ENCODE measurements around the gene JUNB.
"Not testable (repeated sequence)": the region's sequence is repeated elsewhere in the genome, so short reads cannot be mapped to it uniquely, and the experiment has no call there.

JUNB gene

DNA sequence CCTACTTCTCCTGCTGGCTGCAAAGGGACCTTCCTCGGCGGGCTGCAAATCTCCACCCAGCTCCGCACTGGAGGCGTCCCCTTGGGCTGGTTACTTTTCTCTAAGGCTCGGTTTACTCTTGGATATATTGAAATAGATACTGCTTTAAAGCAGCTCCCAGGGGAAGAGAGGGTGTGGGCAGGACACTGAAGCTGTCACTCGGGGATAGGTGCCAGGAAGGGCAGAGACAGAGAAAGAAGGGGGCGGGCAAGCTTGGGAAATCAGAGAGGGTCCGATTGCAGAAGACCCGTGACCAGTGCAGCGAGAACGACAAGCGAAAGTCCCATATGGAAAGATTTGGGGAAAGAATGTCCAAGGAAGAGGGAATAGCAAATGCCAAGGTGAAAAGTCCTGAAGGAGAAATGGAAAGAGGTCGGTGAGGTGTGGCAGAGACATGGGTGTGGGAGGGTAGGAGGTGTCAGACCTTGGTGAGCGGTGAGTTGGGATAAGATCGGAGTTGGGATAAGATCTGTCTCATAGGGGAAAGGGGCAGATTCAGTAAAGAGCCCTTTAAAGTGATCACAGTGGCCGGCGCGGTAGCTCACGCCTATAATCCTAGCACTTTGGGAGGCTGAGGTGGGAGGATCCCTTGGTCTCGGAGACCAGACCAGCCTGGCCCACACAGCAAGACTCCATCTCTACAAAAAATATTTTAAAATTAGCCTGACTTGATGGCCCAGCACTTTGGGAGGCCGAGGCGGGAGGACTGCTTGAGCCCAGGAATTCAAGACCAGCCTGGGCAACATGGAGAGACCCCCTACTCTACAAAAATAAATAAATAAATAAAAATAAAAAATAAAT is 11.2 kb downstream of the JUNB start:
- DNase-seq (ENCODE audit: low read depth in 4 of 4, low spot score in 1 of 4) = no peak

DNA sequence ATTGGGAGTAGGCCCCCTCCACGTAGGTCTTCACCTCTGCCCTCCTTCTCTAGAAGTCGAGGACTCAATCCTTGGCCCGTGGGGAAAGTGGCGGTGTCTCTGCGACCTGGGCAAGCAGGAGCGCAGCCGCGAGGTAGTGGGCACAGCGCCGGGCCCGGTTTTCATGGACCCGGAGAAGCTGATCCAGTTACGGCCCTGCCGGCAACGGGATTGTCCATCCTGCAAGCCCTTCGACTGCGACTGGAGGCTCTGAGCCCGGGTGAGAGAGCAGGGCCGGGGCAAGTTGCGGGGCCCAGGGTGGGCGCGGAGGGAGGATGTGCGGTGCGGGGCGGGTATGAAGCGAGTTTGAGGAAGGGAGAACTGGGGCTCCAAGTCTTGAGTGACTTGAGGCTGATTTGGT is 12.8 kb downstream of the JUNB start:
- DNase-seq (ENCODE audit: low read depth in 4 of 4, low spot score in 1 of 4) = no peak

DNA sequence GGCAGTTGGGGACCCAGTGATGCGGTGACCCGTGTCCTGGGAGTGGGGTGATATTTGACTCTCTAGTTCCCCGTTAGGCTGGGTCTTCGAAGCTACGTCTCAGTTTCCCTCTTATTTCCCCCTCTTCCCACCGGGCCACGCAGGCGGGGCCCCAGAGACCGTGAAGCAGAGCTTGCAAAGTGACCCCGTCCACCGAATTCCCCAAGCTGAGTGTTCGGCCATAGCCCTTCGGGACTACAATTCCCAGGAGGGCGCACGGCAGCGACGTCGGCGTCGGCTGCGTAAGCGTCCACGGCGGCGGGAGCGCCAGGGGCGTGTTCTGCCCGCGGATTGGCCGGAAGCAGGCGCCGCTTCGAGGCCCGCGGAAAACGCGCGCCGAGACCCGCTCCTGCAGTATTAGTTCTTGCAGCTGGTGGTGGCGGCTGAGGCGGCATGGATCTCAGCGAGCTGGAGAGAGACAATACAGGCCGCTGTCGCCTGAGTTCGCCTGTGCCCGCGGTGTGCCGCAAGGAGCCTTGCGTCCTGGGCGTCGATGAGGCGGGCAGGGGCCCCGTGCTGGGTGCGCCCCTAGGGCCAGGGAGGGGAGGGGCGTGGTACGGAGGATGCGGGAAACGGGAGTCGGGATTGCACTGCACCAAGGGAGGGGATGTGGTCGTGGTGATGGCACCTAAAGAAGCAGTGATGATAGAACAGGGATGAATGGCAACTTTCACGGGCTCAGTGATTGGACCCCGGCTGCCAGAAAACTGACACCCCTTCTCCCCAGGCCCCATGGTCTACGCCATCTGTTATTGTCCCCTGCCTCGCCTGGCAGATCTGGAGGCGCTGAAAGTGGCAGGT is 15.2 kb downstream of the JUNB start, which contains the start of gene RNASEH2A:
Gene RNASEH2A (plus strand): TSS at position 343 of the 840 bp plus-strand sequence. CDS start 90 bp downstream, at position 433.
- DNase-seq (ENCODE audit: low read depth in 4 of 4, low spot score in 1 of 4) = peak in 3 of 4 experiments; percentile 72 to 85 (median 83)

DNA sequence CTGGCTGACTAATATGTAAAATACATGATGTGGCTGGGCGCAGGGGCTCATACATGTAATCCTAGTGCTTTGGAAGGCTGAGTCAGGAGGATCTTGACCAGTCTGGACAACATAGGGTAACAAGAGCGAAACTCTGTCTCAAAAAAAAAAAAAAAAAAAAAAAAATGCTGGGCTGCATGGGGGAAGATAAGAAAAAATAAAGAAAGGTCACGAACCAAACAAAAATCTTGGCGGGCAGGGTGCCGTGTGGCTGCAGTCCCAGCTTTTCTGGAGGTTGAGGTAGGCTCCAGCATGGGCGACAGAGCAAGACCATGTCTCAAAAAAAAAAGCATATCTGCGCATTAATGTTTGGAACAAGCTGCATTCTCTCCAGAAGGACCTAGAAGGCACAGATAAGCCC is 23.8 kb downstream of the JUNB start:
- DNase-seq (ENCODE audit: low read depth in 4 of 4, low spot score in 1 of 4) = no peak

GRCh38 chr19:12817188-12817587 is 25.9 kb downstream of the JUNB start:
- DNase-seq (ENCODE audit: low read depth in 4 of 4, low spot score in 1 of 4) = not testable (repeated sequence)

DNA sequence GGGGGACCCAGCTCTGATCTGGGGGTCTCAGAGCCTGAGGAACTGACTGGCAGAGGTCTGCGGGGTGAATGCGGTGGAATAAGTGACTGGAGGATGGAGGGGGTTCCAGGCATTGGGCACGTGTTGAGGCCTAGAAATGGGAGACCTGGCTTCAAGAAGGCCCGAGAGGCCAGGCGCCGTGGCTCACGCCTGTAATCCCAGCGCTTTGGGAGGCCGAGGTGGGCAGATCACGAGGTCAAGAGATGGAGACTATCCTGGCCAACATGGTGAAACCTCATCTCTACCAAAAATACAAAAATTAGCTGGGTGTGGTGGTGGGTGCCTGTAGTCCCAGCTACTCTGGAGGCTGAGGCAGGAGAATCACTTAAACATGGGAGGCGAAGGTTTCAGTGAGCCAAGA is 26.5 kb downstream of the JUNB start:
- not testable (repeated sequence) for DNase-seq (ENCODE audit: low read depth in 4 of 4, low spot score in 1 of 4)

GRCh38 chr19:12821761-12822160 is 30.5 kb downstream of the JUNB start:
- DNase-seq (ENCODE audit: low read depth in 4 of 4, low spot score in 1 of 4) = no peak

GRCh38 chr19:12825254-12826131 is 34.2 kb downstream of the JUNB start:
- no peak for DNase-seq (ENCODE audit: low read depth in 4 of 4, low spot score in 1 of 4)

- DNase-seq (ENCODE audit: low read depth in 4 of 4, low spot score in 1 of 4) = no peak
Measured at GRCh38 chr19:12828494-12828893, 37.2 kb downstream of the JUNB start.

GRCh38 chr19:12833418-12833737 is 42.1 kb downstream of the JUNB start:
- DNase-seq (ENCODE audit: low read depth in 4 of 4, low spot score in 1 of 4) = no peak

DNA sequence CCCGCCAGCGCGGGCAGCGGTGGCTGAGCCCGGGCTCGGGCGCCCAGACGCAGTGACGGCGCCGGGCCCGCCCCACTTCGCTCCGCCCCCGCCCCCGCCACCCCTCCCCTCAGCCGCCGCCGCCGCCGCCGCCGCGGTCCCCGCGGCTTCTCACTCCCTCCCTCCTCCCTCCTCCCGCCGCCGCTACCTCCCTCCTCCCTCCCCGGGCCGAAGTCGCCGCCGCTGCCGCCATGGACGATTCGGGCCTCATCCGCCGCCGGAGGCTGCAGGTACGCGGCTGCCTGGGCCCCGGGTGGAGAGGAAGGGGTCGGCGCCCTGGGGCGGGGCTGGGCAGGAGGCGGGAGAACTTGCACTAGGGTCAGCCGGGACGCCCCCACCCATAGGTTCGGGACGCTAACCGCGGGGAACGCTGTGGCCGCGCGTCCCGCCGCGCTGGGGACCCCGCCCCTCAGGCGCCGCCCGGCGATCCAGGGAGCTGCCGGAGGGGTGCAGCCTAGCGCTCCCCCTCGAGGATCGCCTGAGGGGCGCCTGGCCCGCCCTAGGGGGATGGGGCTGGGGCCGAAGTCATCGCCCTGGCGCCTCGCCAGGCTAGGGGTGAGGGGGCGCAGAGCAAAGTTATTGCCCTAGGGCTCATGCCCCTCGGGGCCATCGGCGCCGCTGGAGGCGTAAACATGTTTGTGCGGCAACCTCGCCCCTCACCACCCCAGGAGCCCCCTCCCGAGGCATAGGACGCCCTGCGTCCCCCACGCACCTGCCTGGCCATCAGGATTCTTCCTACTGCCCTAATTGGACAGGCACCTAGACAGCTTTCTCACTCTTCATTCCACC is 42.7 kb downstream of the JUNB start:
- DNase-seq (ENCODE audit: low read depth in 4 of 4, low spot score in 1 of 4) = no peak

DNA sequence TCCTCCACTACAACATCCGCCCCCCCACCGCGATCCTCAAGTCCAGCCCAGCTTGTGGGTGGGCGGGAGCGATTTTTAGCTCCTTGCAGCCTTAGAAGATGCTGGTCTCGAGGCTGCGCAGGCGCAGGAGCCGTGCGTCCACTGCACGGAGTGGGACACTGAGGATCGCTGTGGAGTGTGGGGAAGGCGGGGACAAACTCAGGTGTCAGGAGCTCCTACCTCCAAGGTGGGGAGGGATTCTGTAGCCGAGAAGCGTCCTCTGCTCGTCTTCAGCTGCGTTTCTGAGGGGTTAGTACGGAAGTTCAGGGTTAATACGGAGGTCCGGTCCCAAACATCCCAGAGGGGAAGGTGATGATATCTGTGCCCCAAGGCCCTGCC is 43.3 kb downstream of the JUNB start, which contains the start of gene RTBDN:
Gene RTBDN (minus strand): TSS at position 14 of the 378 bp plus-strand sequence. CDS start 4,600 bp downstream, outside the sequence.
- DNase-seq (ENCODE audit: low read depth in 4 of 4, low spot score in 1 of 4) = no peak

GRCh38 chr19:12834976-12835757 is 43.9 kb downstream of the JUNB start:
- no peak for DNase-seq (ENCODE audit: low read depth in 4 of 4, low spot score in 1 of 4)

DNA sequence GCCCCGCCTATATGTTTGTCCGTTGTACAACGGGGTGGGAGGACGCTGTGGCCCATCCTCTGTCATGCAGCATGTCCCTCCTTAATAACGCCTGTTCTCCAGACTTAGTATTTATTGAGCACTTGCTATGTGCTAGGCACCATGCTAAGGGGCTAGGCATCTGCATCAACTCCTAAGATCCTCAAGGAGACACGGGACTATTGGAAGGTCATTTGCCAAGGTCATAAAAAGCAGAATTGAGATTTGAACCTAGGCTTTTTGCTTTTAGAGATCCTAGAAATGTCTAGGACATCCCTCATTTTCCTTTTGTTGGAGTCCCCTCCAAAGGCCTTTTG is 45.2 kb downstream of the JUNB start:
- DNase-seq (ENCODE audit: low read depth in 4 of 4, low spot score in 1 of 4) = no peak

GRCh38 chr19:12837225-12837624 is 45.9 kb downstream of the JUNB start:
- no peak for DNase-seq (ENCODE audit: low read depth in 4 of 4, low spot score in 1 of 4)

- peak in 2 of 4 experiments; percentile 32 to 50 for DNase-seq (ENCODE audit: low read depth in 4 of 4, low spot score in 1 of 4)
Measured at GRCh38 chr19:12838182-12838885, 47.0 kb downstream of the JUNB start, which contains the start of gene MAST1. Gene MAST1 (plus strand): TSS chr19:12838515. CDS start chr19:12838573, 58 bp downstream.

DNA sequence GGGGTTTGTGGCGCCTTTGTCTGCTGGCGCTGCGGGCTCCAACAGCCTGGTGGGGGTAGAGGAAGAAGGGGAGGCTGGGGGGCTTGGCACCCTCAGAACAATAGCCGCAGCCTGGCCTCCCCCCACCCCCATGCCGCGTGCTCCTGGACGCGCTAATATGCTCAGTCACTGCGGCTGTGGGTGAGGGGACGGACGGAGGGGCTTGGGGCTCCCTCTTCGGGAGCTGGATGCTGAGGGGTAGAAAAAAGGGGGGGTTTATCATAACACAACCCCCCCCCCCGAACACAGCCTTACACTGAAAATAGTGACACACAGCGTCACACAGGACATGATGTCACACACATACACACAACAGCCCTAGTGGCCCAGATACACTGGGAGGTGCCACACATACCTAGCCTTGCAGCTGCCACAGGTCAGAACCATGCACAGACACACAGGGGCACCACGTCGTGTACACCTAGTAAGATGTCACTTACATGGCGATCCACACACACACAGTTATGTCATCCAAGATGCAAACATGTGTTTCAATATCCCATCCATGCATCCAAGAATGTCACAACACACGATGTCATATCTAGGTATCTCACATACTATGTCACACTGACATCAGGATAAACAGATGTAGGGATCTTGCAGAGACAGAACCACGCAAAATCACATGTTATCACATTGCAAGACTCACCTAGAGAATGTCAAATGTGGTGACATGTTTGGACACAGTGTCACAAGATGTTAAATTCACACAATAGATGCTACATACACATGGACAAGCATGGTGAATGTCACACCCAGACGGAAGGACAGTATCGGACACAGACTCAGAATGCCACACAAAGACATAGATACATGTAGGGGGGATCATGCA is 47.8 kb downstream of the JUNB start:
- no peak for DNase-seq (ENCODE audit: low read depth in 4 of 4, low spot score in 1 of 4)
